Epidermal melanocyte (primary cell): Measurements from ENCODE around the gene RNF26.
"Not testable (repeated sequence)": the region's sequence is repeated elsewhere in the genome, so short reads cannot be mapped to it uniquely, and the experiment has no call there.

Experiments
- DNase-seq: peaks from one replicate; pipeline ENCODE4 v3.0.0; 2011; ENCODE audit warnings: low spot score; ENCODE audit not compliant: insufficient read length

RNF26 gene

DNA sequence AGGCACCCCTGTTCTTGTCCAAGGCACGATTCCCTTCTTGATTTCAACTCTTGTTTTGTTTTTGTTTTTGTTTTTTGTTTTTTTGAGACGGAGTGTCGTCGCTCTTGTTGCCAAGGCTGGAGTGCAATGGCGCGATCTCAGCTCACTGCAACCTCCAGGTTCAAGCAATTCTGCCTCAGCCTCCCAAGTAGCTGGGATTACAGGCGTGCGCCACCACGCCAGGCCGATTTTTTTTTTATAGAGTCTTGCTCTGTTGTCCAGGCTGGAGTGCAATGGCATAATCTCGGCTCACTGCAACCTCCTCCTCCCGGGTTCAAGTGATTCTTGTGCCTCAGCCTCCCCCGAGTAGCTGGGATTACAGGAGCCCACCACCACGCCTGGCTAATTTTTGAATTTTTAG, 48.2 kb downstream of the RNF26 start:
- not testable (repeated sequence) for DNase-seq

DNA sequence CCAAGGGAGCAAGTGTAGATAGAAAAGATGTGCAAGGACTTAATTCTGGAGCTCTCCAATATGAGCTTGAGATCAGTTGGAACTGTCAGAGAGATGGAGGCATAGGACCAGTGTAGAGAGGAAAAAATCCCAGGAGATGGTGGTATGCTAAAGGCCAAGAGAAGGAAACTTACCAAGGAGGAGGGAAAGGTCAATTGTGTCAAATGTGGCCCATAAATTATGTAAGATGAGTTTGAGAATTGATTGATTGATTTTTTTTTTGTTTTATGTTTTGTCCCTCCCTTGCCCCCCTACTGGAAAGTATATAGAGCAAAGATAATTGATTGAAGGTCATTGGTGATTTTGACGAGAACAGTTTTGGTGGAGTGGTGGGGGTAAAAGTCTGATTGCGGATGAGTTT, 50.0 kb downstream of the RNF26 start:
- DNase-seq: no peak
